NCI-H2107 treated with DMSO at 0.1 percent for 48 hours (cell line): ENCODE data around the gene LRIF1.

ENCODE experiments used
- DNase-seq: peaks from one replicate; lab custom pipeline; 2025; ENCODE audit not compliant: unreplicated experiment; lab: John Stamatoyannopoulos, UW

The LRIF1 gene

GRCh38 chr1:110897681-110898080 is 66.0 kb downstream of the LRIF1 start:
- DNase-seq: no peak
